NCI-H526 treated with DMSO at 0.1 percent for 48 hours (cell line): ENCODE results near the gene MPST.
"Not testable (repeated sequence)": the region's sequence is repeated elsewhere in the genome, so short reads cannot be mapped to it uniquely, and the experiment has no call there.

Experiments used
- DNase-seq: peaks from one replicate; lab custom pipeline; 2025; lab: John Stamatoyannopoulos, UW

Gene MPST

GRCh38 chr22:37062702-37063381, 43.3 kb downstream of the MPST start:
- no peak for DNase-seq

- no peak for DNase-seq
These were observed 44.2 kb downstream of the MPST start for GRCh38 chr22:37063431-37064420.

- no peak for DNase-seq
These were observed 45.0 kb downstream of the MPST start for GRCh38 chr22:37064553-37064952.

- no peak for DNase-seq
These were observed 45.6 kb downstream of the MPST start for GRCh38 chr22:37065180-37065579.

- no peak for DNase-seq
These were observed 46.4 kb downstream of the MPST start for GRCh38 chr22:37065961-37066360.

- DNase-seq: no peak
These were observed 47.9 kb downstream of the MPST start for GRCh38 chr22:37067428-37067827.

GRCh38 chr22:37068859-37069258, 49.3 kb downstream of the MPST start:
- no peak for DNase-seq

GRCh38 chr22:37069319-37069718, 49.8 kb downstream of the MPST start:
- DNase-seq: no peak

- no peak for DNase-seq
These were observed 50.2 kb downstream of the MPST start for GRCh38 chr22:37069719-37070118.

GRCh38 chr22:37070334-37070733, 50.8 kb downstream of the MPST start:
- no peak for DNase-seq

- no peak for DNase-seq
These were observed 51.2 kb downstream of the MPST start for GRCh38 chr22:37070744-37071143.

- DNase-seq: not testable (repeated sequence)
These were observed 52.5 kb downstream of the MPST start for GRCh38 chr22:37071850-37072592.

GRCh38 chr22:37072673-37073072, 53.1 kb downstream of the MPST start:
- no peak for DNase-seq

GRCh38 chr22:37074537-37074936, 55.0 kb downstream of the MPST start:
- DNase-seq: no peak

GRCh38 chr22:37075046-37075445, 55.5 kb downstream of the MPST start:
- DNase-seq: no peak

GRCh38 chr22:37075822-37076433, 56.4 kb downstream of the MPST start:
- DNase-seq: no peak

- no peak for DNase-seq
These were observed 58.4 kb downstream of the MPST start for GRCh38 chr22:37077802-37078448.

- no peak for DNase-seq
These were observed 59.6 kb downstream of the MPST start for GRCh38 chr22:37079158-37079557.
